Colonic mucosa (tissue), 4 donors: ENCODE data around the gene PRKCD. TPM values are rescaled to one million over a fixed set of nuclear protein-coding genes. Genes with fewer than 3 reads are reported as not detected.

Experiments
- DNase-seq: peaks from one replicate; pipeline ENCODE4 v3.0.0-alpha.2; 2020
- H3K27ac ChIP-seq: fragments of 200-600 bp; one replicate; pipeline ENCODE4 v1.8.0; 2021
- H3K27me3 ChIP-seq: fragments of 200-600 bp; one replicate; pipeline ENCODE4 v1.8.0; 2021
- H3K36me3 ChIP-seq: fragments of 200-600 bp; one replicate; pipeline ENCODE4 v1.8.0; 2021
- H3K4me1 ChIP-seq: fragments of 200-600 bp; one replicate; pipeline ENCODE4 v1.8.0; 2021; ENCODE audit warnings: mild to moderate bottlenecking
- H3K4me3 ChIP-seq: fragments of 200-600 bp; one replicate; pipeline ENCODE4 v1.8.0; 2021
- H3K9ac ChIP-seq, 2 donors: one replicate each; pipeline ENCODE4 v1.7.0; 2013; ENCODE audit warnings: control low read depth in 2 of 2, low read depth in 2 of 2, low read length in 2 of 2
- H3K9me3 ChIP-seq: fragments of 200-600 bp; one replicate; pipeline ENCODE4 v1.8.0; 2021
- CTCF ChIP-seq: fragments of 200-600 bp; IDR thresholded peaks from one replicate; pipeline ENCODE4 v1.8.0; 2022; ENCODE audit warnings: antibody characterized with exemption, mild to moderate bottlenecking
- intact Hi-C: fragments of 100-400 bp; cut with DNase I; formaldehyde crosslinking; loops from one replicate; pipeline ENCODE4 v1.14.1; 2022
- total RNA-seq, 2 donors: library from RNA; stranded (reverse); fragmentation: NEBNext Ultra II Directional in 1 of 2; extraction: Animal tissue kit (Norgen Biotek cat#: 25700) in 1 of 2; gene quantifications; one replicate each; pipeline ENCODE4 v1.2.1, GENCODE V29; 2021
- donor health status: healthy.
- donor health status: DM: no; HTN: no; CAD: no.
- donor health status: DM: no; HTN: no; CAD: no.

The PRKCD gene
- total RNA-seq, 2 donors from 2014 or later = 58.9 to 75.0 TPM

- Histone ChIP-seq H3K27me3 (no peaks in the 10 kb centered on the region), H3K9me3 (no peaks in the 10 kb centered on the region), H3K9ac (no peak overlapping the region), H3K4me1 (no peaks in the 10 kb centered on the region), H3K27ac (no peak overlapping the region), H3K36me3 (peaks cover 8% of the 10 kb centered on the region), H3K4me3 (no peak overlapping the region)
- no peak for DNase-seq
- no peak for TF ChIP-seq CTCF
- intact Hi-C loops = no loop called here
These were observed 20.5 kb downstream of the PRKCD start for GRCh38 chr3:53181528-53181927.

GRCh38 chr3:53182764-53183355, 21.9 kb downstream of the PRKCD start:
- no peaks in the 10 kb centered on the region for H3K27me3 ChIP-seq
- no peaks in the 10 kb centered on the region for H3K4me1 ChIP-seq
- no peak for DNase-seq
- intact Hi-C loops = no loop called here
- H3K4me3 ChIP-seq = no peak overlapping the region
- H3K27ac ChIP-seq = no peak overlapping the region
- no peak overlapping the region for H3K9ac ChIP-seq
- H3K9me3 ChIP-seq = no peaks in the 10 kb centered on the region
- H3K36me3 ChIP-seq = peaks cover 8% of the 10 kb centered on the region
- no peak for TF ChIP-seq CTCF

GRCh38 chr3:53183514-53183913, 22.5 kb downstream of the PRKCD start:
- Histone ChIP-seq H3K4me3 (no peak overlapping the region), H3K27ac (no peak overlapping the region), H3K4me1 (no peaks in the 10 kb centered on the region), H3K9ac (no peak overlapping the region), H3K27me3 (no peaks in the 10 kb centered on the region), H3K9me3 (no peaks in the 10 kb centered on the region), H3K36me3 (peaks cover 8% of the 10 kb centered on the region)
- intact Hi-C loops = no loop called here
- DNase-seq = no peak
- no peak for TF ChIP-seq CTCF

GRCh38 chr3:53184701-53185100, 23.7 kb downstream of the PRKCD start:
- intact Hi-C loops = no loop called here
- H3K27ac ChIP-seq = no peak overlapping the region
- no peak for DNase-seq

GRCh38 chr3:53185761-53186465, 24.9 kb downstream of the PRKCD start:
- Histone ChIP-seq H3K36me3 (peaks cover 4% of the 10 kb centered on the region), H3K4me1 (no peaks in the 10 kb centered on the region), H3K27ac (no peak overlapping the region), H3K27me3 (no peaks in the 10 kb centered on the region), H3K4me3 (no peak overlapping the region), H3K9ac (no peak overlapping the region), H3K9me3 (no peaks in the 10 kb centered on the region)
- TF ChIP-seq CTCF = no peak
- intact Hi-C loops = no loop called here
- no peak for DNase-seq

More at GRCh38 chr3:53184701-53185100, 23.7 kb downstream of the PRKCD start:
- Histone ChIP-seq H3K4me3 (no peak overlapping the region), H3K4me1 (no peaks in the 10 kb centered on the region), H3K9me3 (no peaks in the 10 kb centered on the region), H3K27me3 (no peaks in the 10 kb centered on the region), H3K36me3 (peaks cover 8% of the 10 kb centered on the region), H3K9ac (no peak overlapping the region)
- TF ChIP-seq CTCF = no peak
